HepG2 (cell line): ENCODE data around the gene ARFGAP2. TPM values are rescaled to one million over a fixed set of nuclear protein-coding genes. Genes with fewer than 3 reads are reported as not detected.

ENCODE experiments used
- CREB1 ChIP-seq, 2 experiments: fragments of 450-650 bp in 1 of 2; IDR thresholded peaks; 2 replicates each; pipeline ENCODE4 v1.6.1; 2016 to 2017; ENCODE audit warnings: control low read depth in 1 of 2, mild to moderate bottlenecking in 1 of 2, missing compliant biosample characterization in 1 of 2, missing genetic modification characterization in 1 of 2
- CTCF ChIP-seq: sonication (generic); formaldehyde crosslinking; IDR thresholded peaks from 2 replicates; pipeline ENCODE4 v1.5.0; 2020; ENCODE audit warnings: mild to moderate bottlenecking, missing genetic modification reagents, moderate library complexity
- DZIP1 ChIP-seq: sonication (generic); formaldehyde crosslinking; IDR thresholded peaks from 2 replicates; pipeline ENCODE4 v1.5.0; 2020; ENCODE audit warnings: mild to moderate bottlenecking, missing genetic modification reagents
- EP300 ChIP-seq, 3 experiments: sonication (generic) in 1 of 3; formaldehyde crosslinking in 1 of 3; IDR thresholded peaks; 2 replicates each; pipeline versions ENCODE4 v1.5.1 to v1.6.1; 2011 to 2020; ENCODE audit warnings: low read depth in 2 of 3, low read length in 2 of 3, borderline replicate concordance in 1 of 3, improper control_type of control experiment in 1 of 3, mild to moderate bottlenecking in 1 of 3, missing genetic modification reagents in 1 of 3, moderate library complexity in 1 of 3
- FOXP1 ChIP-seq, 2 experiments: fragments of 450-650 bp in 1 of 2; IDR thresholded peaks; 2 replicates each; pipeline ENCODE4 v1.6.1; 2017 to 2018; ENCODE audit warnings: antibody characterized with exemption in 1 of 2
- HNRNPH1 ChIP-seq: fragments of 200-400 bp; formaldehyde crosslinking; optimal IDR thresholded peaks from 2 replicates; pipeline ENCODE3; 2017; ENCODE audit warnings: mild to moderate bottlenecking, low read depth, low read length
- KLF9 ChIP-seq: IDR thresholded peaks from 2 replicates; pipeline ENCODE4 v1.6.1; 2016; ENCODE audit warnings: low read depth
- MXD3 ChIP-seq: IDR thresholded peaks from 2 replicates; pipeline ENCODE4 v1.6.1; 2016; ENCODE audit warnings: mild to moderate bottlenecking, missing biosample characterization, missing genetic modification reagents
- NR2F6 ChIP-seq, 2 experiments: IDR thresholded peaks; 2 replicates each; pipeline ENCODE4 v1.6.1; 2016; ENCODE audit warnings: antibody characterized with exemption in 1 of 2, mild to moderate bottlenecking in 1 of 2
- RXRA ChIP-seq: sonication (generic); formaldehyde crosslinking; IDR thresholded peaks from 2 replicates; pipeline ENCODE4 v1.5.1; 2020; ENCODE audit warnings: missing genetic modification reagents
- SP4 ChIP-seq: sonication (generic); formaldehyde crosslinking; IDR thresholded peaks from 2 replicates; pipeline ENCODE4 v1.8.1; 2023; ENCODE audit warnings: mild to moderate bottlenecking, missing genetic modification reagents
- TFDP2 ChIP-seq: sonication (generic); formaldehyde crosslinking; IDR thresholded peaks from 2 replicates; pipeline ENCODE4 v1.4.0; 2020; ENCODE audit warnings: missing genetic modification reagents
- ZC3H13 ChIP-seq: sonication (generic); formaldehyde crosslinking; IDR thresholded peaks from 2 replicates; pipeline ENCODE4 v1.8.1; 2023; ENCODE audit warnings: mild to moderate bottlenecking, missing genetic modification reagents, moderate library complexity
- ZNF326 ChIP-seq: sonication (generic); formaldehyde crosslinking; IDR thresholded peaks from 2 replicates; pipeline ENCODE4 v1.4.0; 2020; ENCODE audit warnings: missing genetic modification reagents, borderline replicate concordance
- ZNF547 ChIP-seq: sonication (generic); formaldehyde crosslinking; IDR thresholded peaks from 2 replicates; pipeline ENCODE4 v1.5.1; 2020; ENCODE audit warnings: mild to moderate bottlenecking, missing genetic modification reagents
- ZNF619 ChIP-seq: sonication (generic); formaldehyde crosslinking; IDR thresholded peaks from 2 replicates; pipeline ENCODE4 v1.4.0; 2020; ENCODE audit warnings: mild to moderate bottlenecking, missing genetic modification reagents
- ZSCAN12 ChIP-seq: sonication (generic); formaldehyde crosslinking; IDR thresholded peaks from 2 replicates; pipeline ENCODE4 v1.9.0; 2021; ENCODE audit warnings: mild to moderate bottlenecking, missing genetic modification reagents
- polyA plus RNA-seq, 8 experiments: library from polyadenylated mRNA; depleted of rRNA in 3 of 8; stranded (reverse) in 7 of 8; unstranded in 1 of 8; fragments of >200 nt; fragmentation: Illumina TruSeq in 4 of 8; extraction: Trizol in 4 of 8; gene quantifications; 2 replicates each; pipeline versions ENCODE4 v1.2.1 to v1.2.3, GENCODE V29; 2011 to 2016; ENCODE audit warnings: low read depth in 4 of 8, missing spikeins in 1 of 8, mixed read lengths in 1 of 8; ENCODE audit not compliant: insufficient read depth in 1 of 8
- total RNA-seq, 5 experiments: library from RNA; depleted of rRNA; stranded (reverse); fragments of >200 nt; fragmentation: Illumina TruSeq; extraction: Trizol; gene quantifications; 2 replicates each; pipeline ENCODE4 v1.2.3, GENCODE V29; 2016; ENCODE audit warnings: low read depth in 1 of 5
- TF ChIP-seq, protein P1 (sequence below): sonication (generic); formaldehyde crosslinking; IDR thresholded peaks from 2 replicates; pipeline ENCODE4 v1.8.1; 2023; ENCODE audit warnings: mild to moderate bottlenecking, inconsistent platforms, moderate library complexity, missing genetic modification reagents, borderline replicate concordance
- TF ChIP-seq, protein P2 (sequence below): sonication (generic); formaldehyde crosslinking; conservative IDR thresholded peaks from 2 replicates; pipeline ENCODE4 v1.4.0; 2020; ENCODE audit warnings: missing genetic modification reagents

Gene ARFGAP2
- total and polyA plus RNA-seq, 2 of the 13 experiments (the other 11 are each of a cell fraction or from before 2014, with no cell fraction given), result 32.3 to 75.3 TPM

GRCh38 chr11:47216121-47216798, 39.6 kb upstream of the ARFGAP2 start (continued):
- no peak for TF ChIP-seq CREB1 (IDR thresholded peaks at IDR 0.05)
- 0 out of 2 replicates have a peak, but pooled peaks have one; percentile 31 for TF ChIP-seq CREB1 (CRISPR knock-in tag; IDR thresholded peaks at IDR 0.05)
- TF ChIP-seq SP4 (CRISPR knock-in tag), result 0 out of 2 replicates have a peak, but pooled peaks have one; percentile 12
- no peak for TF ChIP-seq ZNF547
- no peak for TF ChIP-seq FOXP1 (IDR thresholded peaks at IDR 0.05)
- TF ChIP-seq FOXP1 (CRISPR knock-in tag; IDR thresholded peaks at IDR 0.05), result no peak
- 0 out of 2 replicates have a peak, but pooled peaks have one; percentile 25 for TF ChIP-seq TFDP2 (CRISPR knock-in tag)
- no peak for TF ChIP-seq ZSCAN12
- no peak for TF ChIP-seq DZIP1
- peak; percentile 46; the same call in 1 of the 2 replicates for TF ChIP-seq ZNF619 (CRISPR knock-in tag)
- no peak for TF ChIP-seq KLF9
- peak; percentile 56; the same call in 1 of the 2 replicates for TF ChIP-seq RXRA
- TF ChIP-seq HNRNPH1, result no peak
- TF ChIP-seq, protein P1, sequence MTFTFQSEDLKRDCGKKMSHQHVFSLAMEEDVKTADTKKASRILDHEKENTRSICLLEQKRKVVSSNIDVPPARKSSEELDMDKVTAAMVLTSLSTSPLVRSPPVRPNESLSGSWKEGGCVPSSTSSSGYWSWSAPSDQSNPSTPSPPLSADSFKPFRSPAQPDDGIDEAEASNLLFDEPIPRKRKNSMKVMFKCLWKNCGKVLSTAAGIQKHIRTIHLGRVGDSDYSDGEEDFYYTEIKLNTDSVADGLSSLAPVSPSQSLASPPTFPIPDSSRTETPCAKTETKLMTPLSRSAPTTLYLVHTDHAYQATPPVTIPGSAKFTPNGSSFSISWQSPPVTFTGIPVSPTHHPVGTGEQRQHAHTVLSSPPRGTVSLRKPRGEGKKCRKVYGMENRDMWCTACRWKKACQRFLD (CRISPR knock-in tag), result no peak
- TF ChIP-seq EP300 (IDR thresholded peaks at IDR 0.05; ENCODE audit: low read depth in 2 of 2, low read length in 2 of 2), result peak in 1 of 2 experiments; percentile 50; a peak in 2 of 4 replicates
- no peak for TF ChIP-seq EP300 (CRISPR knock-in tag; IDR thresholded peaks at IDR 0.05; ENCODE audit: borderline replicate concordance)
- TF ChIP-seq, protein P2, sequence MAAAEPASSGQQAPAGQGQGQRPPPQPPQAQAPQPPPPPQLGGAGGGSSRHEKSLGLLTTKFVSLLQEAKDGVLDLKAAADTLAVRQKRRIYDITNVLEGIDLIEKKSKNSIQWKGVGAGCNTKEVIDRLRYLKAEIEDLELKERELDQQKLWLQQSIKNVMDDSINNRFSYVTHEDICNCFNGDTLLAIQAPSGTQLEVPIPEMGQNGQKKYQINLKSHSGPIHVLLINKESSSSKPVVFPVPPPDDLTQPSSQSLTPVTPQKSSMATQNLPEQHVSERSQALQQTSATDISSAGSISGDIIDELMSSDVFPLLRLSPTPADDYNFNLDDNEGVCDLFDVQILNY, result no peak
- peak; percentile 65 for TF ChIP-seq NR2F6 (IDR thresholded peaks at IDR 0.05)
- peak; percentile 56; the same call in 1 of the 2 replicates for TF ChIP-seq NR2F6 (CRISPR knock-in tag; IDR thresholded peaks at IDR 0.05)
- no peak for TF ChIP-seq ZNF326 (CRISPR knock-in tag)
- peak; percentile 1; the same call in 1 of the 2 replicates for TF ChIP-seq ZC3H13 (CRISPR knock-in tag)
- peak; percentile 59 for TF ChIP-seq CTCF
- peak; percentile 28; the same call in 1 of the 2 replicates for TF ChIP-seq MXD3 (CRISPR knock-in tag)
